K562 (cell line): Measurements from ENCODE around the gene DIP2C. TPM values are rescaled to one million over a fixed set of nuclear protein-coding genes. Genes with fewer than 3 reads are reported as not detected.

Experiments
- ATAC-seq: fragments of 200-7000 bp; cut with Tn5 transposase; 3 replicates; pipeline ENCODE4 v1.9.1; 2020; ENCODE audit warnings: moderate library complexity
- BruUV-seq: library from RNA; stranded (reverse); fragments of 400-500 nt; replicated peaks from 2 replicates; lab custom pipeline; 2021; lab: Mats Ljungman, UMichigan
- CTCF ChIA-PET: fragments of 300-600 bp; formaldehyde crosslinking; extraction: SDS; loops from one replicate; lab custom pipeline; 2021; ENCODE audit warnings: low intra/inter-chr PET ratio; lab: Yijun Ruan, JAX
- POLR2A ChIA-PET: fragments of 300-600, 350-650 bp; sonication (Branson Sonifier 250); formaldehyde crosslinking; extraction: SDS; loops from one replicate; lab custom pipeline; 2021; ENCODE audit warnings: antibody characterized with exemption, inconsistent platforms; lab: Yijun Ruan, JAX
- DNase-seq, 4 experiments: peaks; one replicate each; pipeline versions ENCODE4 v3.0.0 to v3.0.0-alpha.2; 2011 to 2018; ENCODE audit warnings: low spot score in 3 of 4, mixed read lengths in 3 of 4; ENCODE audit errors: extremely low read depth in 1 of 4
- FAIRE-seq: peaks from 2 replicates; lab custom pipeline; 2011; peaks lifted over from hg19 to GRCh38; lab: Jason Lieb, UNC
- H2AFZ ChIP-seq: 2 replicates; pipeline ENCODE4 v1.6.0; 2011; ENCODE audit warnings: low read depth, low read length, control low read depth, inconsistent platforms
- H3K27ac ChIP-seq: fragments of 200-600 bp; 3 replicates; pipeline ENCODE4 v1.8.0; 2011; ENCODE audit warnings: low read depth, mild to moderate bottlenecking, control low read depth, inconsistent platforms, low read length, moderate library complexity, mixed read lengths; ENCODE audit errors: extremely low read depth
- H3K27me3 ChIP-seq, 2 experiments: fragments of 300-600 bp in 1 of 2; 2 replicates in 1 of 2; 3 replicates in 1 of 2; pipeline versions ENCODE4 v1.6.0 to v1.8.0; 2011; ENCODE audit warnings: inconsistent platforms in 2 of 2, low read length in 2 of 2, mild to moderate bottlenecking in 1 of 2, mixed read lengths in 1 of 2, moderate library complexity in 1 of 2; ENCODE audit not compliant: control insufficient read depth in 2 of 2, insufficient read depth in 2 of 2
- H3K36me3 ChIP-seq: fragments of 300-600 bp; 3 replicates; pipeline ENCODE4 v1.8.0; 2011; ENCODE audit warnings: mild to moderate bottlenecking, low read length, inconsistent platforms; ENCODE audit not compliant: control insufficient read depth, insufficient read depth
- H3K4me1 ChIP-seq, 2 experiments: fragments of 200-600 bp in 1 of 2; replicated peaks in 1 of 2; 2 replicates in 1 of 2; 3 replicates in 1 of 2; pipeline versions ENCODE4 v1.5.1 to v1.8.0; 2011; ENCODE audit warnings: inconsistent platforms in 2 of 2, low read length in 2 of 2, mild to moderate bottlenecking in 1 of 2, mixed read lengths in 1 of 2, moderate library complexity in 1 of 2; ENCODE audit not compliant: control insufficient read depth in 2 of 2, insufficient read depth in 2 of 2
- H3K4me2 ChIP-seq: 2 replicates; pipeline ENCODE4 v1.6.1; 2011; ENCODE audit warnings: low read length, control low read depth, inconsistent platforms, mixed read lengths; ENCODE audit not compliant: insufficient read depth
- H3K4me3 ChIP-seq: fragments of 200-600 bp; sonication (generic), shearing (Covaris generic); 2 replicates; pipeline ENCODE4 v1.5.1; 2016; ENCODE audit warnings: control low read depth, inconsistent platforms
- H3K79me2 ChIP-seq: fragments of 200-600 bp; 3 replicates; pipeline ENCODE4 v1.8.0; 2011; ENCODE audit warnings: low read length, inconsistent platforms; ENCODE audit not compliant: control insufficient read depth, insufficient read depth
- H3K9ac ChIP-seq, 2 experiments: 2 replicates each; pipeline versions ENCODE4 v1.6.0 to v1.6.1; 2011; ENCODE audit warnings: low read depth in 2 of 2, low read length in 2 of 2, control low read depth in 1 of 2, inconsistent platforms in 1 of 2, mild to moderate bottlenecking in 1 of 2, mixed read lengths in 1 of 2; ENCODE audit not compliant: insufficient read depth in 1 of 2
- H3K9me1 ChIP-seq: one replicate; pipeline ENCODE4 v1.6.0; 2011; ENCODE audit warnings: inconsistent platforms, mild to moderate bottlenecking, low read length, moderate library complexity; ENCODE audit not compliant: control insufficient read depth, insufficient read depth
- H3K9me3 ChIP-seq: replicated peaks from 2 replicates; pipeline ENCODE4 v1.5.1; 2011; ENCODE audit warnings: low read depth, low read length, inconsistent platforms; ENCODE audit not compliant: control insufficient read depth, insufficient read depth
- H4K20me1 ChIP-seq: replicated peaks from 2 replicates; pipeline ENCODE4 v1.6.1; 2011; ENCODE audit warnings: low read length, inconsistent platforms, mixed read lengths; ENCODE audit not compliant: control insufficient read depth, insufficient read depth
- BRF1 ChIP-seq: IDR thresholded peaks from 3 replicates; pipeline ENCODE4 v1.6.1; 2011; ENCODE audit warnings: borderline replicate concordance, mild to moderate bottlenecking; ENCODE audit not compliant: insufficient read length; ENCODE audit errors: extremely low read depth
- C11orf30 ChIP-seq: fragments of 450-650 bp; IDR thresholded peaks from 2 replicates; pipeline ENCODE4 v1.6.1; 2016; ENCODE audit warnings: low read depth, mild to moderate bottlenecking
- CBFA2T2 ChIP-seq: fragments of 450-650 bp; conservative IDR thresholded peaks from 2 replicates; pipeline ENCODE4 v1.6.1; 2017; ENCODE audit warnings: mild to moderate bottlenecking
- CBX3 ChIP-seq, 2 experiments: IDR thresholded peaks; 1 replicate in 1 of 2; 2 replicates in 1 of 2; pipeline ENCODE4 v1.6.1; 2012; ENCODE audit warnings: inconsistent platforms in 2 of 2, low read length in 2 of 2, borderline replicate concordance in 1 of 2, control low read depth in 1 of 2
- FOSL1 ChIP-seq: fragments of 200-800 bp; sonication (Bioruptor generic); conservative IDR thresholded peaks from 2 replicates; pipeline ENCODE4 v1.6.1; 2016; ENCODE audit warnings: missing genetic modification characterization, missing compliant biosample characterization
- HDAC6 ChIP-seq: IDR thresholded peaks from 2 replicates; pipeline ENCODE4 v1.6.1; 2012; ENCODE audit warnings: low read depth, mild to moderate bottlenecking, control low read depth, inconsistent platforms, low read length, moderate library complexity
- HMGXB4 ChIP-seq: sonication (generic); formaldehyde crosslinking; IDR thresholded peaks from 2 replicates; pipeline ENCODE4 v1.8.1; 2023; ENCODE audit warnings: mild to moderate bottlenecking, missing genetic modification reagents
- MTA3 ChIP-seq: fragments of 450-650 bp; formaldehyde crosslinking; IDR thresholded peaks from 2 replicates; pipeline ENCODE4 v1.6.1; 2017; ENCODE audit warnings: mild to moderate bottlenecking, borderline replicate concordance
- PRPF4 ChIP-seq: fragments of 200-400 bp; formaldehyde crosslinking; IDR thresholded peaks from one replicate; pipeline ENCODE4 v1.6.1; 2017; ENCODE audit warnings: low read length, low read depth, mild to moderate bottlenecking; ENCODE audit not compliant: insufficient read depth, poor library complexity, severe bottlenecking
- TCF15 ChIP-seq: fragments of 250-450 bp; sonication (Bioruptor Pico); IDR thresholded peaks from 2 replicates; pipeline ENCODE4 v1.8.0; 2022; ENCODE audit warnings: moderate library complexity, mild to moderate bottlenecking, inconsistent platforms
- TEAD4 ChIP-seq, 2 experiments: sonication (generic) in 1 of 2; formaldehyde crosslinking in 1 of 2; IDR thresholded peaks; 2 replicates each; pipeline versions ENCODE4 v1.6.1 to v1.8.0; 2012 to 2022; ENCODE audit warnings: borderline replicate concordance in 1 of 2, inconsistent platforms in 1 of 2, low read length in 1 of 2, mild to moderate bottlenecking in 1 of 2, missing genetic modification reagents in 1 of 2
- TRIM25 ChIP-seq: fragments of 450-650 bp; IDR thresholded peaks from 2 replicates; pipeline ENCODE4 v1.7.0; 2016; ENCODE audit warnings: borderline replicate concordance
- VEZF1 ChIP-seq: fragments of 200-800 bp; sonication (Bioruptor generic); IDR thresholded peaks from 2 replicates; pipeline ENCODE4 v1.6.1; 2017; ENCODE audit warnings: missing genetic modification characterization, missing compliant biosample characterization
- ZC3H11A ChIP-seq: IDR thresholded peaks from 2 replicates; pipeline ENCODE4 v1.6.1; 2012; ENCODE audit warnings: low read depth, low read length, improper control_type of control experiment
- ZNF146 ChIP-seq: IDR thresholded peaks from one replicate; pipeline ENCODE4 v1.6.1; 2018; ENCODE audit warnings: missing compliant biosample characterization; ENCODE audit not compliant: unreplicated experiment
- ZNF764 ChIP-seq: fragments of 250-450 bp; sonication (Bioruptor Pico); IDR thresholded peaks from 2 replicates; pipeline ENCODE4 v1.4.0; 2020; ENCODE audit warnings: low read depth, mild to moderate bottlenecking, moderate library complexity
- WGBS: fragments of 100-300 bp; shearing (Covaris generic); methylation state at CpG from one replicate; pipeline ENCODE4 v1.1.6; 2016; ENCODE audit warnings: low coverage, mixed read lengths; ENCODE audit not compliant: insufficient coverage; ENCODE audit errors: missing lambda C conversion rate; 5-methylcytosine and 5-hydroxymethylcytosine counted together
- in situ Hi-C: fragments of 300-500 bp; cut with MboI; formaldehyde crosslinking; loops from 4 replicates; pipeline ENCODE4 v1.15.0; 2018; ENCODE audit warnings: inconsistent platforms, mixed read lengths
- intact Hi-C: fragments of 100-400 bp; cut with micrococcal nuclease; formaldehyde crosslinking; loops from 2 replicates; pipeline ENCODE4 v1.14.2; 2022
- polyA plus RNA-seq, 8 experiments: library from polyadenylated mRNA; depleted of rRNA in 4 of 8; stranded (reverse) in 5 of 8; unstranded in 3 of 8; fragments of >200 nt; fragmentation: Nextera tagmentation in 2 of 8; fragmentation: Illumina TruSeq in 1 of 8; extraction: Ambion mirVana in 2 of 8; extraction: Trizol in 1 of 8; gene quantifications; 2 replicates each; pipeline versions ENCODE4 v1.2.1 to v1.2.3, GENCODE V29; 2011 to 2014; ENCODE audit warnings: inconsistent platforms in 1 of 8, missing spikeins in 1 of 8
- total RNA-seq, 7 experiments: library from RNA; depleted of rRNA in 6 of 7; stranded (reverse); fragments of >200 nt in 6 of 7; fragmentation: Illumina TruSeq in 2 of 7; extraction: Trizol in 2 of 7; gene quantifications; 2 replicates each; pipeline versions ENCODE4 v1.2.1 to v1.2.3, GENCODE V29; 2011 to 2021; ENCODE audit warnings: low replicate concordance in 1 of 7

Gene DIP2C
- total and polyA plus RNA-seq, 9 of the 15 experiments (the other 6 are each of a cell fraction or from before 2014, with no cell fraction given) = 0.01 TPM; not detected in 8

GRCh38 chr10:271722-272121, 417.7 kb downstream of the DIP2C start (continued):
- TF ChIP-seq TEAD4 (IDR thresholded peaks at IDR 0.05; ENCODE audit: low read length) (no peak), TEAD4 (CRISPR knock-in tag; IDR thresholded peaks at IDR 0.05; ENCODE audit: borderline replicate concordance) (no peak), C11orf30 (peak; percentile 64; the same call in 1 of the 2 replicates), ZC3H11A (no peak), ZNF146 (no peak), MTA3 (no peak)

- Histone ChIP-seq H3K27ac (no peak overlapping the region), H3K4me2 (no peak overlapping the region), H3K4me3 (no peak overlapping the region), H3K4me1 (no peaks in the 10 kb centered on the region), H3K9ac (no peak overlapping the region), H4K20me1 (peaks cover 15% of the 10 kb centered on the region; the same call in 1 of the 2 replicates), H3K27me3 (peaks cover 46 to 63% of the 10 kb centered on the region in 2 experiments), H3K9me1 (peaks cover 2% of the 10 kb centered on the region), H2AFZ (no peak overlapping the region), H3K79me2 (no peaks in the 10 kb centered on the region), H3K9me3 (no peaks in the 10 kb centered on the region), H3K36me3 (no peaks in the 10 kb centered on the region)
- no peak for DNase-seq
- no peak for FAIRE-seq
- no TSS peak for BruUV-seq
- ChIA-PET POLR2A (no interaction called here), CTCF (no interaction called here)
- in situ Hi-C loops = no loop called here
- 0% methylated on average over 3 of the region's 3 CpGs for WGBS
- no peak for ATAC-seq
- intact Hi-C loops = no loop called here
- TF ChIP-seq TCF15 (CRISPR knock-in tag) (no peak), PRPF4 (no peak), HMGXB4 (CRISPR knock-in tag) (no peak), HDAC6 (no peak), ZNF764 (CRISPR knock-in tag) (no peak), VEZF1 (CRISPR knock-in tag) (no peak), BRF1 (no peak), FOSL1 (no peak), TRIM25 (no peak), CBFA2T2 (no peak), CBX3 (IDR thresholded peaks at IDR 0.05; ENCODE audit: borderline replicate concordance in 1 of 2, low read length in 2 of 2) (no peak)
These were observed 418.3 kb downstream of the DIP2C start for GRCh38 chr10:271201-271600.
